NT2/D1 (cell line): ENCODE data around the gene HEMK1.

ENCODE experiments used
- SUZ12 ChIP-seq: IDR thresholded peaks from 2 replicates; pipeline ENCODE4 v1.6.1; 2011; ENCODE audit not compliant: insufficient read length, insufficient read depth; ENCODE audit errors: extremely low read depth
- YY1 ChIP-seq: IDR thresholded peaks from 2 replicates; pipeline ENCODE4 v1.6.1; 2011; ENCODE audit not compliant: insufficient read length, insufficient read depth
- ZNF274 ChIP-seq: IDR thresholded peaks from 2 replicates; pipeline ENCODE4 v1.6.1; 2011; ENCODE audit warnings: mild to moderate bottlenecking, low read depth, low read length

GRCh38 chr3:50642382-50642781, 73.1 kb downstream of the HEMK1 start:
- TF ChIP-seq YY1 (no peak), SUZ12 (no peak), ZNF274 (no peak)
